Measurements from ENCODE around the gene PNPLA4.

Gene PNPLA4, protein sequence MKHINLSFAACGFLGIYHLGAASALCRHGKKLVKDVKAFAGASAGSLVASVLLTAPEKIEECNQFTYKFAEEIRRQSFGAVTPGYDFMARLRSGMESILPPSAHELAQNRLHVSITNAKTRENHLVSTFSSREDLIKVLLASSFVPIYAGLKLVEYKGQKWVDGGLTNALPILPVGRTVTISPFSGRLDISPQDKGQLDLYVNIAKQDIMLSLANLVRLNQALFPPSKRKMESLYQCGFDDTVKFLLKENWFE

DNA sequence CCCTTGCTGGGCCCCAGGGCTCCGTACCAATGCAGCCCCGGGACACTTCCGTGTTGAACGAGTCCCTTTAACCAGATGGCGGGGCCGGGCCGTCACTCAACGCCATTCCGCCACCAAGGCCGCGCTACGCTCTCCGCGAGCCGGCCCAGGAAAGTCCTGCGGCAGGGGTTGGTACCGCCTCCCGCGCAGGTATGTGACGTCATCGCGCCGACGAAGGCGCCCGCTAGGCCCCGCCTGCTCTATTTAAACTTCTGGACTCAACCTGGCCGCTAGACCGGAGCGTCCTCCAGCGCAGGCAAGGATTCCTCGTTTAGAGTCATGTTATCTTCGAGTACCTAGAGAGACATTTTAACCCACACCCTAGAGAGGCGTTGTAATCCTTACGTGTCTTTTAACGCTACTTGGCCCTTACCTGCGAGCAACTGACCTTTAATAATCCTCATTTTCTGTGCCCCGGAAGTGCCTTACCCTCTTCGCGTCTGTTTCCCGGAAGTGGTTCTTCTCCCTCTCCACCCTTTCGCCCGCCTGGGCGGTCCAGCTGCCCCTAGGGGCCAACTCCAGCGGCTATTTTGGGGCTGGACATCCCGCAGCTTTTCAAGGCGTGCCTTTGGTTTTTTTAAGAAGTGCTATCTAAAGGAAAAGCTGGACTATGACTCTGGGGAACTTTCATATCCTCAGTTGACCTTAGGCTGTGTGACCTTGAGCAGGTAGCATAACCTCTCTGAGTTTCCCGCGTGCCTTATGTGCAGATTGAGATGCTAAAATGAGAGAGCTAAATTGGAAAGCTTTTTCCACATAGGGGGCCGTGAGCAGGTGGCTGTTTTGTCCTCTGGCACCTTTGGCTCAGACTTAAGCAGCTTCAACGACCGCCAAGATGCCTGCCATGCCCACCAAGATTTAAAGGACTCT lies at the start of gene PNPLA4:
PNPLA4 (minus strand) TSS at position 155 of the 909 bp plus-strand sequence. CDS start 1,294 bp downstream, outside the sequence.
- peak; percentile 72 for DNase-seq (ENCODE audit: low read depth)

- no peak for DNase-seq (ENCODE audit: low read depth)
These were observed 45.4 kb upstream of the PNPLA4 start for GRCh38 chrX:7972586-7972985.

DNA sequence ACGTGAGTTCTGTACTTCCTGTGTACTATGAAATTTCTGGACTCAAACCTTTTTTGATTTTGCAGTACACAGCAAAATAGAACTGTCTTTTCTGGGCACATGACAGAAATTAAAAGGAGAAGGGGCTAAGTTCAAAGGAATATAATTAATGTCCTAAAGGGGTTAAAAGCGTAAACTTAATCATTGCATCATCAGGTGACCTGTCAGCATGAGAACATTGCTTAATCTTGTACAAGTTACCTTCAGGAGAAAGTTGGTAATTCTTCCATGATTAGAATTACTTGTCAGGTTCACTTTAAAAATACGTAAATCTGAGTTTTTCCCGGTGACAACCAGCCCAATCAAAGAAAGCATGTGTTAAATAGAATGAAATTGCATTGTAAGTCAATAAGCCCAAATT lies 43.2 kb upstream of the PNPLA4 start:
- no peak for DNase-seq (ENCODE audit: low read depth)

DNA sequence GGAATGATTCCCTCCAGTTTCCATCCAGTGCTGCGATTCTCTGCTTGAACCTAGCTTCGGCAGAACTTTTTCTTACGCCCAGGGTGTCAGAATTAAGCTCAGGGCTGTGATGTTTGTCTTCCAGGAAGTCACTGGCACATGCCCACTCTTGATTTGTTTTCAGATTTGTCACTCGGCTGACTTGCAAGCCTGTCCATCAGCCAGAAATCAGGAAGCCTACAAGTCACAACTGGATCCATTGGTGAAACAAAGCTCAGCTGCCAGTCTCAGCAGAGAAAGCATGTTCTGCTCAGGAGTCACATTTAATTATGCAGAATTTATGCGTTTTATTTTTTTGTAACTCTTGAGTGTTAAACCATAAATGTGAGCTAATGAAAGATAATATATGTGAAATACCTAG lies 38.2 kb upstream of the PNPLA4 start:
- DNase-seq (ENCODE audit: low read depth) = no peak

DNA sequence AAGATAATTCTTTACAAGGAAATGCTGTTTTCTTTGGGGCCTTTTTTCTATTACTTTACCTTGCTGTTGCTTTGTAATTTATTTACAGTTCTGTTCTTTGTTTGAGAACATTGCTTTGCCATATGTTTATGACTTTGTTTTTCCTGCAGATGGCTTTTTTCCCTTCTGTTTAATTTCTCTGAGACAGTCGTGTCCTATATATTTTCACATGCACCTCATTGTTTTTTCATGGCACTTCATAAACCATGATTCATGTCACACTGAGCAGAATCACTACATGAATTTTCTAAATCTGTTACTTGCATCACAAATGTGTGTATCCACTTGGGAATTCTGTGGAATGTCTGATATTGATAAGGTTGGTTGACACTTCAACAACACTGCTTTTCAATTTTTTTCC lies 33.0 kb upstream of the PNPLA4 start:
- no peak for DNase-seq (ENCODE audit: low read depth)

DNA sequence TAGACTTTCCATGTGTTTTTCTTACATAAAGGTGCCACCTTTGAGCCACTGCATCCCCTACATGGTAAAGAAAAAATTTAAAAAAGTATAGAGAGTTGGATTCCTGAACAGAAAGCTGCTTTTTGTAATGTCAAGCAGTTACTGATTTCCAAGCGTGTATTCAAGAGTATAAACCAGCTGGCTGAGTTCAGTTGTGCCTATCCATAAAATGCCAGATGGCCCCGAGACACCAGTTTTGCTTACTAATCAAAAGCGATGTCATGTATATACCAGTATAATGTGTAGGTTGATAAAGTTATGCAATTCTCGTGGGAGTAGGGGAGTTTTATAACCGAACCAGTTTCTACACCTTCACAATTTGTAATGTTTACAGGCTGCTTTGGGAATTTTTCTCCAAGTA lies 26.2 kb upstream of the PNPLA4 start:
- DNase-seq (ENCODE audit: low read depth) = no peak

GRCh38 chrX:7950865-7951264 lies 23.7 kb upstream of the PNPLA4 start:
- no peak for DNase-seq (ENCODE audit: low read depth)

- no peak for DNase-seq (ENCODE audit: low read depth)
These were observed 21.3 kb upstream of the PNPLA4 start for GRCh38 chrX:7948483-7948882.

DNA sequence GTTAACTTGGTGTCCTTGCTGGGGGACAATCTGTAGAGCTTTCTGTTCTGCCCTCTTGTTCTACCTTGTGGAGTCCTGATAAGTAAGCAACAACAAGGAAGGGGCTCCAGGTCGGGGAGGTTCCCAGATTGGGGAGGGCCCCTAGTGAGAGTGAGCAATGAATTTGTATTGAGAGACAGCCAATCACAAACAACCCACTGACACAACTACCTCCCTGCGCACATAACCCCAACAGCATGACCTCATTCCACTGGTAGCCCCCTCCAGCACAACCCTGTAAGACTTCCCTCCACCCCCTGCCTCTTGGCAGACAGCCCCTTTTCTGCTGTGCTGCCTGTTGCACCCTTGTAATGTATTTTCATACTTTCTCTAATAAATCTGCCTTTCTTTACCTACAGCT lies 19.7 kb upstream of the PNPLA4 start:
- no peak for DNase-seq (ENCODE audit: low read depth)

GRCh38 chrX:7943600-7944245 lies 16.5 kb upstream of the PNPLA4 start:
- DNase-seq (ENCODE audit: low read depth) = no peak

DNA sequence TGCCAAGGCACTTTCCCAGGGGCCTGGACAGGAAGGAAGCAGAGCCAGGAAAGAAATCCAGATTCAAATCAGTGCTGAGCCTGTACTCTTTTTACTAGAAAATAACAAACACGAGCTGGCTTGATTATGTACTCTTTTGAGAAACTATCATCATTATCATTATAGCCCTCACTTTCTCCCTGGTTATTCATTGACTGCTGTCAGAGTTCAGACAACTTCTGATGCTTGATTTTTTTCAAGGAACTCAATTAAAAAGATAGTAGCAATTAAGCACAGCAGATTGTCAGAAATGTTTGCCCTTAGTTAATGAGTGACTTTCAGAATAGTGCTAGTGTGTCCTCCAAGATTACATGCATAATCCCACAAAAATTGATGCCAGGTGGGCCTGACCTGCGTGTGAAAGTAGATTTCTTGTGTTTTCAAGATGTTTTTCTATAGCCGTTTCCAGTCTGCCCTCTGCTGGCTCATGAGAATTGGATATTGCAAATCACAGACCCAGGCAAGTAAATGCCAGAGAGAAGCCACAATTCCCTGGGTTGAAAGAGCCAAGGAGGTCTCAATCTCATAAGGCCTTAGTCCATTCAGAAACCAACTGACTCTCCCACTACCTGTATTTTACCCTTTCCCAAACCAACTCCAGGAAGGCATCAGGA lies 14.3 kb upstream of the PNPLA4 start:
- DNase-seq (ENCODE audit: low read depth) = no peak

DNA sequence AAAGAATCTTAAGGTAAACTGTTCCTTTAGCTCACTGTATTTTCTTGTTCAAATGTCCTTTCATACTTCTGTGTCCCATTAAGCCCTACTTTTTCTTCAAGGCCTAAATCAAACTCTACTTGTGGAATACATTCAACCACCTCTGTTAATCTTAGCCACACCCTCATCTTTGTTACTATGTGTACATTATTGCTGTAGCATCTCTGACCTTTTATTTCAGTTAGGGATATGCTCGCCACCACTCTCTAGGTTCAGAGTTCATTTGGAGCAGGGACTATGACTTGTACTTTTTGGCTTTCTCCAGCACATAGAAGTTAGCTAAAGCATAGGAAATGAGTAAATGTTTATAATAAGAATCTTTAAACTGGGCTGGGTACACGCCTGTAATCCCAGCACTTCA lies 6.8 kb upstream of the PNPLA4 start:
- DNase-seq (ENCODE audit: low read depth) = no peak

DNA sequence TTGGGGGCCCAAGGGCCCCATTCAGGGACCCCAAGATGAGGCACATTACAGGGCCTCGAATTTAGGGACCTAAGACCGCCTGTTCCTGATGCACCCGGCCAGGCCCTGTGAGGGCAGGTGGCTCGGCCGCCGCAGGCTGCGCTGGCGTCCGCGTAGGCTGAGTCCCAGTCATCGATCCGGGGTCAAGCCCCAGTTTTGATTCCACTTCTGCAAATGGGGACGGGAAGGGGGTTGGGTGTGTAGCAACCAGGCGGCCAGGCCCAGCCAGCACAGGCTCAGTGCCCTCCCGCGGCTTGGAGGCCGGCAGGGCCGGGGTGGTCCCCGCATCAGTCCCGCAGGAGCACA lies 327 bp downstream of the PNPLA4 start:
- no peak for DNase-seq (ENCODE audit: low read depth)

GRCh38 chrX:7926501-7926900 lies 712 bp downstream of the PNPLA4 start:
- DNase-seq (ENCODE audit: low read depth) = no peak

- DNase-seq (ENCODE audit: low read depth) = no peak
These were observed 1.2 kb downstream of the PNPLA4 start for GRCh38 chrX:7925867-7926472.

- DNase-seq (ENCODE audit: low read depth) = no peak
These were observed 5.5 kb downstream of the PNPLA4 start for GRCh38 chrX:7921750-7922149.

GRCh38 chrX:7908821-7909220 lies 18.4 kb downstream of the PNPLA4 start:
- DNase-seq (ENCODE audit: low read depth) = no peak

- no peak for DNase-seq (ENCODE audit: low read depth)
These were observed 22.7 kb downstream of the PNPLA4 start for GRCh38 chrX:7904562-7904961.

- no peak for DNase-seq (ENCODE audit: low read depth)
These were observed 35.3 kb downstream of the PNPLA4 start for GRCh38 chrX:7891928-7892327.

GRCh38 chrX:7889680-7890079 lies 37.5 kb downstream of the PNPLA4 start:
- no peak for DNase-seq (ENCODE audit: low read depth)

DNA sequence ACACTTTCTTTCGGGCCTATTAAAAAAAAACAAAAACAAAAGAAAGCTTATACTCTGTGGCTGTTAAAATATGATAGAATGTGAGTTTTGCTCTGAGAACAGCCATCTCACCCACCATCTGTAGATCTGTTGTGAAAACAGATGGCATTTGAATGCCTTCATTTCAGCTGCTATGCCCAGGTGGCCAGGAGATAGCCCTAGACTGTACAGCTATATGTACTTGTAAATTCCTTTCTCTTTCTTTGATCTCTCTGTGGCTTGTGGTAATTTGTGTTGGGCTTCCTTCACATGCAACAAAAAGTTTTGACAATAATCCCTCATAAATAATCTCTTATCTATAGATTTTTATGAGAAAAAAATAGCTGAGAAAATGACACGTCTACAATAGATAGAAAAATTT lies 38.1 kb downstream of the PNPLA4 start:
- no peak for DNase-seq (ENCODE audit: low read depth)

DNA sequence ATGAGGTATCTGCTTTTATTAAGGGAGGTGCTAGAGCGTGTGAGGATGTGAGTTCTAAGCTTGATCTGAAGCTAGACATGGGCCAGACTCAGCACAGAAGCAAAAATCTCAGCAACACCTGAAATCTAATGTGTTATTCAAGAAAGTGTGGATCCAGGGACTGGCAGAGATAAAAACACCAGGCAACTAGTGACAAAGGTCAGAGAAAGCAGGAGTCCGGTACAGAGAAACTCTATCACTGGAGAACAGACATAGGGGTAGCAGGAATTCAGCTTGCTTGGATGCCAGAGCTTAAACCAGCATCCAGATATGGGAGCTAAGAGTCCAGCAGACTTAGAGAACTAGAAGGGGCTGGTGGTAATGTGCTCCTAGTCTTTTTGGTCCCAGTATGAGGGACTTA lies 50.3 kb downstream of the PNPLA4 start:
- DNase-seq (ENCODE audit: low read depth) = no peak

Measured in CMK (cell line).